Retina (tissue), 1 donor: ENCODE data around the gene PRPF38A.
"Not testable (repeated sequence)": the region's sequence is repeated elsewhere in the genome, so short reads cannot be mapped to it uniquely, and the experiment has no call there.

Experiments
- DNase-seq: peaks from one replicate; pipeline ENCODE4 v3.0.0-alpha.2; 2016

Gene PRPF38A, protein sequence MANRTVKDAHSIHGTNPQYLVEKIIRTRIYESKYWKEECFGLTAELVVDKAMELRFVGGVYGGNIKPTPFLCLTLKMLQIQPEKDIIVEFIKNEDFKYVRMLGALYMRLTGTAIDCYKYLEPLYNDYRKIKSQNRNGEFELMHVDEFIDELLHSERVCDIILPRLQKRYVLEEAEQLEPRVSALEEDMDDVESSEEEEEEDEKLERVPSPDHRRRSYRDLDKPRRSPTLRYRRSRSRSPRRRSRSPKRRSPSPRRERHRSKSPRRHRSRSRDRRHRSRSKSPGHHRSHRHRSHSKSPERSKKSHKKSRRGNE

GRCh38 chr1:52404116-52404974 lies at the start of gene PRPF38A, which contains the start of gene ORC1:
PRPF38A (plus strand) TSS chr1:52404602; CDS start chr1:52404750, 148 bp downstream.
ORC1 (minus strand) TSS chr1:52404423; CDS start chr1:52402223, 2,200 bp downstream.
- DNase-seq = peak; percentile 96

DNA sequence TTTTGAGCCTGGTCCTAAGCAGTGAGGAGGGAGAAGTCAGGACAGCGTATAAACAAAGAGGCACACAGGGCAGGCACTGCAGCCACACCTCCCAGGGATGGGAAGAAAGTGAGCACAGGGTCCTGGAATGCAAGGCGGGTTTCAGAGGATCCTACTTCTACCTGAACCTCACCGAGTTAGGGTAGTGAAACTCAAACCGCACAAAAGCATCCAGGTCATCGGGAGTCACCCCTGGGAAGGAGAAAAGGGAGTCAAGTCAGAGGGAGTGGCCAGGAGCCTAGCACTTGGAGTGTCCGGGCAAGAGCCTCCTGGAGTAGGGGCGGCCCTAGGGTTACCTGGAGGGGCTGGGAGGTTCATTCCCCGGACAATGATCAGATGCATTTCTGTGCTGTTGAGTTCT lies 49.0 kb upstream of the PRPF38A start:
- DNase-seq = no peak

GRCh38 chr1:52355847-52356505 lies 48.4 kb upstream of the PRPF38A start:
- DNase-seq = no peak

- no peak for DNase-seq
Observed at GRCh38 chr1:52356818-52357355, 47.5 kb upstream of the PRPF38A start.

DNA sequence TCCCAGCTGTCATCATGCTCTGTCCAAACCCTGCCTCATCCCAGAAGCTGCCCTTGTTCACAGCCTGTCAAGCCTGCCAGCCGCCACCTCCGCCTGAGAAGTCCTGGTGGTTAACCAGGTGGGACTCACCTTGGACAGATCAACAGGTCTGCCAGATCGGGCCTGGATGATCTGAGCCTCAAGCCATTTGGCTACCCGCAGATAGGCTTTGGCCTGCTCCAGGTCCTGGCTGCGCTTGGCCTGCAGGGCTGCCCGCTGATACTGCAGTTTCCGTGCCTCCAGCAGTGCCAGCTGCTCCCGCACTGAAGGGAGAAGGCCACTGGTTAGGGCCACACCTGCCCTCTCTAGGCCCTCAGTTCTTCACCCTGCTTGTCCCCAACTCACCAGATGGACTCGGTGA lies 47.0 kb upstream of the PRPF38A start:
- DNase-seq = no peak

DNA sequence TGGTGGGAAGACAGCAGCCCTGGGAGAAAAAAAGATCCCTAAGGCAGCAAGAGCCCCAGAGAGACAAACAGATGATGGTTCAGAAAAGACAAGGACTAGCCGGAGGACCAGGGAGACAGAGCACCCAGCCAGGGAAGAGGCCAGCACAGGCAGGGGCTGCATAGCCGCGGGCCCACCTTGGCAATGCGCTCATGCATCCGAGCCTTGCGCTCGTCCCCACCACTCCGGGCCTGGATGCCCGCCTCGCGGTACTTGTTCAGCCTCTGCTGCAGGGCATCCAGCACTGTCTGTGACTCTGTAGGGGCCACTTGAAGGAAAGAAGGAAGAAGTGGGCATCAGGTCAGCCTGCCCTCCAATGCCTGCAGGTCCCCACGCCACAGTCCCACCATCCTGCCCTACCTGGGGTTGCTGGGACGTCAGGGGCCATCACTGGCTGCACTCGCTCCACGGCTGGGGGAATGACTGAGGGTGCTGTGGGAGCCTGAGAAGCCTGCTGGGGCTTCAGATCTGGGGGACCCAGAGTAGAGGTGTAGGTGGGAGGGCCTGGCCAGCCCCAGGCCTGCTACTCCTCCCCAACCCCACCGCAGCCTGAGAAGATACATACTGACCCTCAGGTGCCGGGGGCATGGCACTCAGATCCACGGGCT lies 45.4 kb upstream of the PRPF38A start:
- DNase-seq = no peak

DNA sequence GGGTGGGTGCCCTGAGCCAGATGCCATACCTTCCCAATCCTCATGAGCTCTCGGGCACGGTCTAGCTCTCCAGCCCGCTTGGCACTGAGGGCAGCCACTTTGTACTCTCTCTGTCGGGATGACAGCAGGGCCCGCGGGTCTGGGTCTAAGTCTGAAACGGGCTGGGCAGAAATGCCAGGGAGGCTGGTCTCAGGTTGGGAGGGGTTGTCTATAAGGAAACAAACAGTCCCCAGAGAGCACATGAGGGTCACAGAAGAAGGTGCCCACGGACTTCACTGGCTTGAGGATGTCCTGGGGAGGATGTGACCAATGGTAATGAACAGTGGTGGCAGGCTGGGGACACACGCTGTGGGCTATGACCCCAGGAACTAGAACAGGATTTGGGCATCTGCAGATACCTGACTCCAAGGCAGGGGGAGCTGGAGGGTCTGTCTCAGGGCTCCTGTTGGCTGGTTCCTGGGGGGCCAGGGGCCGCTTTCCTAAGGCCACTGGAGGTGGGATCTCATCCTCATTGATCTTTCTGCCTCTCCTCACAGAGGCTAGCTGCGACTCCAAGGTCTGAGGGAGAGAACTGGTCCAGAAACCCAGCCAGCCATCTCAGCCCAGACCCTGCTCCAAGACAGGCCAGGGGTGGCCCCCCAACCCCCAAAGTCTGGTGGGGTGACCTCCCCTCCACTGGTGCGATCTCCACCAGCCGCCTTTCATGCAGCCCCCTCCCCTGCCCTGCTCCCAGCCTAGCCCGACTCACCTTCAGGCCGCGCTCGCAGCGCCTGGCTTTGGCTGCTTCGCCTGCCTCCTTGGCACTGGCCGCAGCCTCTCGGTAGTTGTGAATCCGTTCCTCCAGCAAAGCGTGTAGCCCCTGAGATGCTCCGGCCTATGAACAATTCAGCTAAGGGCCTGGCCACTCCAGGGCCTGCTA lies 44.5 kb upstream of the PRPF38A start:
- DNase-seq = no peak

DNA sequence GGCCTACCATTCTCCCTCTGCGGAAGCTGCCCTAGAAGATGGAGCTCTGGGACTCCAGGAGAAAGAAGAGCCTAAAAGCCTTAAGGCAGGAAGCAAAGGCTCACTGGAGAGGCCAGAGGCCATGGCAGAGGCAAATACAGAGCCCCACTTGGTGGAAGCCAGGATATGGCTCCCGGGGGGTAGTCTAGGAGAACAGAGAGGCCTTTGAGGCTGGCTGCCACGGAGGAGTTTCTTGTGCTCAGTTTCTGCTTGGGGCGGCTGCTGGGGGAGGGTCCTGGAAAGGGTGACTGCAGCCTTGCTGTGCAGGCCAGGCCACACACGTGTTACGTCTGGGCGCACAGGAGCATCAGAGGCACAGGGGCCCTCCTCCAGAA lies 43.8 kb upstream of the PRPF38A start:
- no peak for DNase-seq

DNA sequence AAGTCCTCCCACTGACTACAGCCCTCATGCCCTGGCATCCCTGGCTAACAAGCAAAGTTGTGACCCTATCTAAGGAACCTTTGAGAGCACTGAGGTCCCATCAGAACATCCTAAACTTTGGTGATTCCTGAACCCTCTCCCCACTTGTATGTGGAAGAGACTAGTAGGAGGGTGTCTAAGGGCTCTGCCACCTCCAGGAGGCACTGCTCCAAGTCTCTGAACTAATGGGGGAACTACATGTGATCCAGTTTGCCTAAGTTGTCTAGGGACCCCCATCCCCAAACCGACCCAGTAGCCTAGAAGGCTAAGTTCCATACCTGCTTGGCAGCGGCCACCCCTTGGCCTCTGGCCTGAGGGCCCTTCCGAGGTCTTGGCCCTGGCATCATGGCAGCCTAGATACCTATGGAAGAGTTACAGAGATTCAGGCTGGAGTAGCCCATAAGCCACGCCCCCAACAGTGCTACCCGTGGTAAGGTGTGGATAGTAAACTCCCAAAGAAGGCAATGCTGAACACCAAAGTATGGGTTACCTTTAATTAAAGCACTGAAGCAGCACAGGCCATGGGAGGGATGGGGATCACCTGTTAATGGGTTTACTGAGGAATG lies 40.1 kb upstream of the PRPF38A start:
- no peak for DNase-seq

DNA sequence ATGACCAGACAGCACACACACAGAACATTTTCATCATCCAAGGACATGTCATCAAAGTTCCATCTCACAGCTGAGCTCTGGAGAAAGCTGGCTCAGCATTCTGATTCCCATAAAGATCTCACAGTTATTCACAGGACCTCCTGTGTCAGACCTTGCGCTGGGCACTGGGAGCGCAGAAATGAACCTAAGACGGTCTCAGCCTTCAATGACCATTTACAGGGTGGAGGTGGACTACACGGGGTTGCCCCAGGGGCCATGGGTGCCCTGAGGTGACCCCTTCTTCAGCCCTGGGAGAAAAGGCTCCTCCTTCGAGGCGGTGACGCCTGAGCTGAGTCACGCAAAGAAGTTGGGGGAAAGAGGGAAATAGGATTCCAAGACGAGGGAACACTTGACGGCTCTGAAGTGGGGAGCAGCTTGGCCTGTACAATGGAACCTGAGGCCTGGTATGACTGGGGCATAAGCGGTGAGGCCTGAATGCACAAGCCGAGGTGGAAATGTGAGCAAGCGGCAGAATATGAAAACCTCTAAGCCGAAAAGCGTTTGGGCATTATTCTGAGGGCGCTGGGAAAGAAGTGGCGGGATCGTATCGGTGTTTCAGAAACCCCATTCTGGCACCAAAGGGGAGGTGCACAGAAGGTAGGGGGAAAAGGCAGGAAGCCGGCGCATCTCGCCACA lies 39.2 kb upstream of the PRPF38A start:
- DNase-seq = peak; percentile 58

GRCh38 chr1:52365746-52366516 lies 38.5 kb upstream of the PRPF38A start, which contains the start of gene CC2D1B:
CC2D1B (minus strand) TSS chr1:52366205; CDS start chr1:52364620, 1,585 bp downstream.
- DNase-seq = peak; percentile 97

DNA sequence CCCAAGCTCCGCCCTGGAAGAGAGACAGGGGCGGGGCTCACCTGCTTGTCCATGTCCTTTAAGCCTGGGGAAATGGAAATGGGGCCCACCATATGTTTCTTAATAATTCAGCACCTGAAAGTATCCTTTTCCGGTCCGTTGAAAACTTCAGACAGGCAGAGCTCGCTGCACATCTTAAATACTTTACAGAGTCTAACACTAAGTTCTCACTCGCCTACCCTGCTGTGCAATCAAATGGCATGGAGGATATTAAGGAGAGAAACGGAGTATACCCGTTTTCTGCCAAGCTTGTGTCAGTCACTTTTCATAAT lies 37.9 kb upstream of the PRPF38A start:
- DNase-seq = no peak

DNA sequence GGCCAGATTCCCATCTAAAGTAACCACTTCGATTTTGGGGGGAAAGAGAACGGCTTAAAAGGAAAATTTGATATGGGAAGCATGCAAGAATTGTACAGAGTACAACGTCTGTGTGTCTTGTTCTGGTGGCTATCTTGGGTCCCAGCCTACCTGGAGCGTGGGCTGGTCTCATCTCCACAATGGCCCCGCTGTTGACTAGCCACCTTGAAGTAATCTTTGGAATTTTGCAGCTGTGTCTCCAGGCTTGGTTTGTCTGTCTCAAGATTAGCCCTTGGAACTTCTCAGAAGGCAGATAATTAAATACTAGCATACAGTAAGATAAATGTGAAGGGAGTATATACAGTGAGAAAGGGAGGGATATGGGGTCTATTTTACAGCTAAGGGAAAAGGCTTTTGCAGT lies 37.1 kb upstream of the PRPF38A start:
- no peak for DNase-seq

GRCh38 chr1:52368383-52369172 lies 35.8 kb upstream of the PRPF38A start:
- peak; percentile 85 for DNase-seq

GRCh38 chr1:52369851-52370250 lies 34.6 kb upstream of the PRPF38A start:
- not testable (repeated sequence) for DNase-seq

DNA sequence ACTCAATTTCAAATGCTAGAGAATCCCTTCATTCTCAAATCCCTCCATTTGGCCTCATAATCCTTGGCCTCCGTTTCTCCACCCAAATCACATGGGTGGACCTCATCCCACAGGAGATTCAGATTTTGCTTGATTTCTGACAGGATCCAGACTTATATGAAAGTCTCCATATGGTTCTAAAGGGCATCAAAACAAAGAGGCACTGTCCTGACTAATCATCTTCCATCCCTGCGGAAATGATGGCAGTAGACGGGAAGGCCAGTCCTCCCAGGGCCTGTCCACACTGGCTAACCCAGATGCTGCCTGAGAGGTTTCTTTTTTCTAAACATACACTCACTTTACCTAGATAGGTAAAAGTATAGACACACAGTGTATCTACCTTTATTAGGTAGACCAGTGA lies 19.0 kb upstream of the PRPF38A start:
- no peak for DNase-seq

- no peak for DNase-seq
Observed at GRCh38 chr1:52386458-52386857, 17.9 kb upstream of the PRPF38A start.

GRCh38 chr1:52393174-52393573 lies 11.2 kb upstream of the PRPF38A start:
- DNase-seq = no peak

DNA sequence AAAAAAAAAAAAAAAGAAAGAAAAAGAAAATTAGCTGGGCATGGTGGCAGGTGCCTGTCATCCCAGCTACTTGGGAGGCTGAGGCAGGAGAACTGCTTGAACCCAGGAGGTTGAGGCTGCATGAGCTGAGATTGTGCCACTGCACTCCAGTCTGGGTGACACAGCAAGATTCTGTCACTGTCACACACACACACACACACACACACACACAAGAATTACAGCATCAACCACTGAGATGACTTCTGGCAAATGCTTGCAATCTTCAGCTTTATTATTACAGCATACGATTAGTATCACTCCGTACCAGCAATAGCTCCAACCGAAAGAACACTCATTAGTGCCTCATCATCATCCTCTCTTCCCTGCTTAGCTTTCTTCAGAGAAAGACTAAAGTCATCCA lies 4.8 kb upstream of the PRPF38A start:
- no peak for DNase-seq
